HepG2 (cell line): ENCODE results near the gene SLC4A8. TPM values are rescaled to one million over a fixed set of nuclear protein-coding genes. Genes with fewer than 3 reads are reported as not detected.

Source experiments
- BCL6 ChIP-seq: IDR thresholded peaks from 2 replicates; pipeline ENCODE4 v1.6.1; 2016; ENCODE audit warnings: missing genetic modification reagents, missing compliant biosample characterization
- SMAD3 ChIP-seq: sonication (generic); formaldehyde crosslinking; IDR thresholded peaks from 2 replicates; pipeline ENCODE4 v1.4.0; 2020; ENCODE audit warnings: missing genetic modification reagents
- ZBTB7A ChIP-seq: sonication (generic); formaldehyde crosslinking; IDR thresholded peaks from 2 replicates; pipeline ENCODE4 v1.8.0; 2022; ENCODE audit warnings: mild to moderate bottlenecking, missing genetic modification reagents
- ZNF543 ChIP-seq: sonication (generic); formaldehyde crosslinking; IDR thresholded peaks from 2 replicates; pipeline ENCODE4 v1.4.0; 2020; ENCODE audit warnings: mild to moderate bottlenecking, missing genetic modification reagents
- ZNF646 ChIP-seq: sonication (generic); formaldehyde crosslinking; IDR thresholded peaks from 2 replicates; pipeline ENCODE4 v1.9.0; 2021; ENCODE audit warnings: mild to moderate bottlenecking, missing genetic modification reagents
- polyA plus RNA-seq, 8 experiments: library from polyadenylated mRNA; depleted of rRNA in 3 of 8; stranded (reverse) in 7 of 8; unstranded in 1 of 8; fragments of >200 nt; fragmentation: Illumina TruSeq in 4 of 8; extraction: Trizol in 4 of 8; gene quantifications; 2 replicates each; pipeline versions ENCODE4 v1.2.1 to v1.2.3, GENCODE V29; 2011 to 2016; ENCODE audit warnings: low read depth in 4 of 8, missing spikeins in 1 of 8, mixed read lengths in 1 of 8; ENCODE audit not compliant: insufficient read depth in 1 of 8
- total RNA-seq, 5 experiments: library from RNA; depleted of rRNA; stranded (reverse); fragments of >200 nt; fragmentation: Illumina TruSeq; extraction: Trizol; gene quantifications; 2 replicates each; pipeline ENCODE4 v1.2.3, GENCODE V29; 2016; ENCODE audit warnings: low read depth in 1 of 5
- TF ChIP-seq, protein P1 (sequence below), 2 experiments: sonication (generic) in 1 of 2; formaldehyde crosslinking in 1 of 2; IDR thresholded peaks; 2 replicates each; pipeline versions ENCODE4 v1.4.0 to v1.6.1; 2016 to 2020; ENCODE audit warnings: borderline replicate concordance in 1 of 2, low read depth in 1 of 2, mild to moderate bottlenecking in 1 of 2, missing genetic modification reagents in 1 of 2

The SLC4A8 gene
- total and polyA plus RNA-seq, 2 of the 13 experiments (the other 11 are each of a cell fraction or from before 2014, with no cell fraction given), result under 0.01 to 0.07 TPM

DNA sequence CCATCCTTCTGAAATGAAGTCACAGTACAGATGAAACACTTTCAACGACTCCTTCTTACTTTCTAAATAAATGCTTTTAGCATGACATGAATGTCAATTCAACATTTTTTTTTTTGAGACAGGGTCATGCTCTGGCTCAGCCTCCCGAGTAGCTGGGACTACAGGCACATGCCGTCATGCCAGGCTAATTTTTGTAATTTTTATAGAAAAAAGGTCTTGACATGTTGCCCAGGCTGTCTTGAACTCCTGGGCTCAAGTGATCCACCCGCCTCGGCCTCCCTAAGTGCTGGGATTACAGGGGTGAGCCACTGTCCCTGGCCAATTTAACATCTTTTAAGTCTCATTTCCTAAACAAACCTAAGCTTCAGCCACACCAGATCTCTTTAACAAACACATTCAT lies 49.8 kb upstream of the SLC4A8 start (continued):
- TF ChIP-seq, protein P1, sequence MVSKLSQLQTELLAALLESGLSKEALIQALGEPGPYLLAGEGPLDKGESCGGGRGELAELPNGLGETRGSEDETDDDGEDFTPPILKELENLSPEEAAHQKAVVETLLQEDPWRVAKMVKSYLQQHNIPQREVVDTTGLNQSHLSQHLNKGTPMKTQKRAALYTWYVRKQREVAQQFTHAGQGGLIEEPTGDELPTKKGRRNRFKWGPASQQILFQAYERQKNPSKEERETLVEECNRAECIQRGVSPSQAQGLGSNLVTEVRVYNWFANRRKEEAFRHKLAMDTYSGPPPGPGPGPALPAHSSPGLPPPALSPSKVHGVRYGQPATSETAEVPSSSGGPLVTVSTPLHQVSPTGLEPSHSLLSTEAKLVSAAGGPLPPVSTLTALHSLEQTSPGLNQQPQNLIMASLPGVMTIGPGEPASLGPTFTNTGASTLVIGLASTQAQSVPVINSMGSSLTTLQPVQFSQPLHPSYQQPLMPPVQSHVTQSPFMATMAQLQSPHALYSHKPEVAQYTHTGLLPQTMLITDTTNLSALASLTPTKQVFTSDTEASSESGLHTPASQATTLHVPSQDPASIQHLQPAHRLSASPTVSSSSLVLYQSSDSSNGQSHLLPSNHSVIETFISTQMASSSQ (IDR thresholded peaks at IDR 0.05; ENCODE audit: low read depth), result no peak
- TF ChIP-seq, protein P1 (CRISPR knock-in tag; IDR thresholded peaks at IDR 0.05; ENCODE audit: borderline replicate concordance), result no peak
- TF ChIP-seq SMAD3 (no peak), ZNF543 (no peak), BCL6 (CRISPR knock-in tag) (no peak), ZNF646 (CRISPR knock-in tag) (no peak), ZBTB7A (no peak)
